GM23248 (cell line): ENCODE results near the gene NFATC3.

Experiments used
- EZH2 ChIP-seq: fragments of 200-600 bp; sonication (generic); IDR thresholded peaks from 2 replicates; pipeline ENCODE4 v1.6.1; 2018; ENCODE audit warnings: antibody characterized with exemption, mild to moderate bottlenecking; ENCODE audit not compliant: insufficient read depth, poor library complexity, severe bottlenecking
- EZH2phosphoT487 ChIP-seq: fragments of 200-600 bp; sonication (generic); IDR thresholded peaks from 2 replicates; pipeline ENCODE4 v1.6.1; 2018; ENCODE audit warnings: antibody characterized with exemption, moderate library complexity, mild to moderate bottlenecking, low read depth; ENCODE audit not compliant: insufficient read depth

DNA sequence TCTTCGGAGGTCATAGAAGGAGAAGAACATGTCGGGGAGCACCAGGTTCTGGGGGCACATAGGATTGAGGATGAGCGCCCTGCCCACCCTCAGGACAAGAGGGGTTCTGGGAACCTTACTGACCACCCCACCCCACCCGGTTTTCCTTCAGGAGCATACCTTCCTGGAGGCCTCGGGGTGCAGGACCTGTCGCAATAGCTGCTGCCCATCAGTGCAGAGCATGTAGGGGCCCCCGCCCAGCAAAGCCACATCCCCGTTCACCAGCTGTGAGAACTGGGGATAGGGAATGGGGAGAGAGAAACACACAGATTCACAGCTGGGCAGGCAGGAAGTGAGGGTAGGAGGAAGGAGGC is 148.6 kb downstream of the NFATC3 start:
- TF ChIP-seq EZH2 (no peak), EZH2phosphoT487 (no peak)
